Liver (tissue), 9 donors: Measurements from ENCODE around the gene SPTLC1. TPM values are rescaled to one million over a fixed set of nuclear protein-coding genes. Genes with fewer than 3 reads are reported as not detected.

Experiments used
- DNase-seq: peaks from one replicate; pipeline ENCODE4 v3.0.0-alpha.2; 2017; ENCODE audit warnings: low spot score
- H3K27ac ChIP-seq, 2 donors: one replicate each; pipeline ENCODE4 v1.7.0; 2013; ENCODE audit warnings: inconsistent platforms in 2 of 2, low read length in 2 of 2, control low read depth in 1 of 2, low read depth in 1 of 2, mild to moderate bottlenecking in 1 of 2
- H3K27me3 ChIP-seq, 4 donors: one replicate each; pipeline versions ENCODE4 v1.6.1 to v1.7.0; 2013; ENCODE audit warnings: low read length in 3 of 4, inconsistent platforms in 1 of 4, mild to moderate bottlenecking in 1 of 4, moderate library complexity in 1 of 4; ENCODE audit not compliant: control insufficient read depth in 4 of 4, insufficient read depth in 4 of 4
- H3K36me3 ChIP-seq, 4 donors: one replicate each; pipeline versions ENCODE4 v1.6.1 to v1.7.0; 2013; ENCODE audit warnings: low read length in 3 of 4, mild to moderate bottlenecking in 3 of 4, low read depth in 1 of 4, moderate library complexity in 1 of 4; ENCODE audit not compliant: control insufficient read depth in 4 of 4, insufficient read depth in 3 of 4
- H3K4me1 ChIP-seq, 4 donors: one replicate each; pipeline versions ENCODE4 v1.6.1 to v1.7.0; 2013; ENCODE audit warnings: low read length in 3 of 4, mild to moderate bottlenecking in 3 of 4, moderate library complexity in 1 of 4; ENCODE audit not compliant: control insufficient read depth in 4 of 4, insufficient read depth in 4 of 4
- H3K4me3 ChIP-seq, 3 donors: one replicate each; pipeline versions ENCODE4 v1.6.1 to v1.7.0; 2013; ENCODE audit warnings: low read length in 3 of 3, control low read depth in 1 of 3, low read depth in 1 of 3, mild to moderate bottlenecking in 1 of 3
- H3K9ac ChIP-seq, 2 donors: one replicate each; pipeline ENCODE4 v1.7.0; 2013; ENCODE audit warnings: low read length in 2 of 2, mild to moderate bottlenecking in 2 of 2, moderate library complexity in 2 of 2, control low read depth in 1 of 2, low read depth in 1 of 2
- H3K9me3 ChIP-seq, 4 donors: one replicate each; pipeline versions ENCODE4 v1.6.1 to v1.7.0; 2013; ENCODE audit warnings: low read length in 3 of 4; ENCODE audit not compliant: control insufficient read depth in 4 of 4
- EGR1 ChIP-seq, 2 donors: IDR thresholded peaks; 2 replicates each; pipeline ENCODE4 v1.6.1; 2016 to 2018; ENCODE audit warnings: antibody characterized with exemption in 2 of 2, low read depth in 2 of 2
- FOXA1 ChIP-seq: IDR thresholded peaks from 2 replicates; pipeline ENCODE4 v1.6.1; 2016; ENCODE audit warnings: antibody characterized with exemption
- FOXA2 ChIP-seq: IDR thresholded peaks from 2 replicates; pipeline ENCODE4 v1.6.1; 2016; ENCODE audit warnings: antibody characterized with exemption
- GABPA ChIP-seq, 2 donors: IDR thresholded peaks in 1 of 2; conservative IDR thresholded peaks in 1 of 2; 2 replicates each; pipeline ENCODE4 v1.6.1; 2016; ENCODE audit warnings: antibody characterized with exemption in 2 of 2, mild to moderate bottlenecking in 1 of 2, moderate library complexity in 1 of 2
- HNF4A ChIP-seq, 2 donors: conservative IDR thresholded peaks; 2 replicates each; pipeline ENCODE4 v1.6.1; 2016; ENCODE audit warnings: antibody characterized with exemption in 2 of 2, mild to moderate bottlenecking in 2 of 2
- HNF4G ChIP-seq: IDR thresholded peaks from 2 replicates; pipeline ENCODE4 v1.6.1; 2016; ENCODE audit warnings: antibody characterized with exemption
- JUND ChIP-seq, 2 donors: IDR thresholded peaks; 2 replicates each; pipeline ENCODE4 v1.6.1; 2016; ENCODE audit warnings: antibody characterized with exemption in 2 of 2
- NR2F2 ChIP-seq: IDR thresholded peaks from 2 replicates; pipeline ENCODE4 v1.6.1; 2016; ENCODE audit warnings: antibody characterized with exemption
- RAD21 ChIP-seq, 2 donors: IDR thresholded peaks; 2 replicates each; pipeline ENCODE4 v1.6.1; 2016; ENCODE audit warnings: antibody characterized with exemption in 2 of 2, mild to moderate bottlenecking in 2 of 2
- RXRA ChIP-seq, 2 donors: IDR thresholded peaks; 2 replicates each; pipeline ENCODE4 v1.6.1; 2017 to 2018; ENCODE audit warnings: antibody characterized with exemption in 2 of 2, mild to moderate bottlenecking in 1 of 2
- SP1 ChIP-seq: IDR thresholded peaks from 2 replicates; pipeline ENCODE4 v1.6.1; 2018; ENCODE audit warnings: antibody characterized with exemption, mild to moderate bottlenecking
- TAF1 ChIP-seq: conservative IDR thresholded peaks from 2 replicates; pipeline ENCODE4 v1.6.1; 2016; ENCODE audit warnings: antibody characterized with exemption, mild to moderate bottlenecking
- YY1 ChIP-seq: IDR thresholded peaks from 2 replicates; pipeline ENCODE4 v1.6.1; 2016; ENCODE audit warnings: antibody characterized with exemption, mild to moderate bottlenecking
- WGBS: extraction: QIAGEN DNeasy Blood & Tissue Kit; methylation state at CpG from one replicate; pipeline ENCODE4 v1.1.7; 2013; 5-methylcytosine and 5-hydroxymethylcytosine counted together
- polyA plus RNA-seq, 2 donors: library from polyadenylated mRNA; stranded (reverse) in 1 of 2; unstranded in 1 of 2; fragments of 200-250 nt in 1 of 2; fragments of >200 nt in 1 of 2; fragmentation: Nextera tagmentation in 1 of 2; extraction: Ambion mirVana in 1 of 2; gene quantifications; one replicate each; pipeline versions ENCODE4 v1.2.1 to v1.2.3, GENCODE V29; 2013 to 2015
- total RNA-seq, 2 donors: library from RNA; depleted of rRNA; stranded (reverse); fragments of >200 nt; gene quantifications; one replicate each; pipeline ENCODE4 v1.2.3, GENCODE V29; 2014
- TF ChIP-seq, protein P1 (sequence below): IDR thresholded peaks from 2 replicates; pipeline ENCODE4 v1.6.1; 2016; ENCODE audit warnings: antibody characterized with exemption
- TF ChIP-seq, protein P2 (sequence below): IDR thresholded peaks from 2 replicates; pipeline ENCODE4 v1.6.1; 2016; ENCODE audit warnings: antibody characterized with exemption
- TF ChIP-seq, protein P3 (sequence below): fragments of 150-350 bp; IDR thresholded peaks from 2 replicates; pipeline ENCODE4 v1.5.1; 2017; ENCODE audit warnings: improper control_type of control experiment, low read depth, low read length; ENCODE audit not compliant: missing input control
- TF ChIP-seq, protein P4 (sequence below): IDR thresholded peaks from 2 replicates; pipeline ENCODE4 v1.6.1; 2016; ENCODE audit warnings: antibody characterized with exemption, mild to moderate bottlenecking
- TF ChIP-seq, protein P5 (sequence below): IDR thresholded peaks from 2 replicates; pipeline ENCODE4 v1.6.1; 2016; ENCODE audit warnings: antibody characterized with exemption
- donor health status: healthy.
- donor health status: healthy.
- donor health status: healthy.
- donor health status: healthy.
- donor health status: healthy.

The SPTLC1 gene
- total and polyA plus RNA-seq, 4 donors, result 9.9 to 38.0 (median 19.8) TPM

DNA sequence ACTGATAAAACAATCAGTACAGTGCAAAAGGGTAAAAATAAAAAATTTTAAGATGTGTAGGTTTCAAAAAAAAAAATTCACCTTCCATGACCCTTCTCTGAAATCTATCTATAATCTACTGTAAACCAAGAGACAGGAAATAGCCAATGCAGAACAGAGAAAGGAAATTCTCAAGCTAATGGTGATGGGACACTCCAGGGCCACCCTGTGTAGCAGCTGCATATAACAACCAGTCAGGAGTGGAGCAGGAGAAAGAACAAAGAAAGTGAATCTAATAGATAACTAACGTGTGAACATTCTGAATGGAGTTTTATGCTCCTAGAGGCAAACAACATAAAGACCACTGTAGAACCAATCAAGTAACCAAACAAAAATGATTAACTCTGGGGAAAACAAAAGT is 16.6 kb downstream of the SPTLC1 start:
- peaks cover 0 to 1% (median 0%) of the 10 kb centered on the region in 4 donors for H3K4me1 ChIP-seq
- peaks cover 0 to 4% (median 2%) of the 10 kb centered on the region in 4 donors for H3K36me3 ChIP-seq
- H3K27me3 ChIP-seq, result no peaks in the 10 kb centered on the region
- no peak overlapping the region for H3K4me3 ChIP-seq
- no peak overlapping the region for H3K9ac ChIP-seq
- no peak overlapping the region for H3K27ac ChIP-seq
- no peak for DNase-seq
- H3K9me3 ChIP-seq, result no peaks in the 10 kb centered on the region
- TF ChIP-seq NR2F2 (no peak), HNF4A (conservative IDR thresholded peaks at IDR 0.05) (no peak), SP1 (no peak), TAF1 (no peak), JUND (IDR thresholded peaks at IDR 0.05) (no peak), FOXA1 (no peak), HNF4G (no peak), FOXA2 (no peak), EGR1 (IDR thresholded peaks at IDR 0.05; ENCODE audit: low read depth in 2 of 2) (no peak)
- TF ChIP-seq, protein P1, sequence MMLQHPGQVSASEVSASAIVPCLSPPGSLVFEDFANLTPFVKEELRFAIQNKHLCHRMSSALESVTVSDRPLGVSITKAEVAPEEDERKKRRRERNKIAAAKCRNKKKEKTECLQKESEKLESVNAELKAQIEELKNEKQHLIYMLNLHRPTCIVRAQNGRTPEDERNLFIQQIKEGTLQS, result no peak
- TF ChIP-seq, protein P2, sequence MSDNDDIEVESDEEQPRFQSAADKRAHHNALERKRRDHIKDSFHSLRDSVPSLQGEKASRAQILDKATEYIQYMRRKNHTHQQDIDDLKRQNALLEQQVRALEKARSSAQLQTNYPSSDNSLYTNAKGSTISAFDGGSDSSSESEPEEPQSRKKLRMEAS, result no peak
- TF ChIP-seq, protein P3, sequence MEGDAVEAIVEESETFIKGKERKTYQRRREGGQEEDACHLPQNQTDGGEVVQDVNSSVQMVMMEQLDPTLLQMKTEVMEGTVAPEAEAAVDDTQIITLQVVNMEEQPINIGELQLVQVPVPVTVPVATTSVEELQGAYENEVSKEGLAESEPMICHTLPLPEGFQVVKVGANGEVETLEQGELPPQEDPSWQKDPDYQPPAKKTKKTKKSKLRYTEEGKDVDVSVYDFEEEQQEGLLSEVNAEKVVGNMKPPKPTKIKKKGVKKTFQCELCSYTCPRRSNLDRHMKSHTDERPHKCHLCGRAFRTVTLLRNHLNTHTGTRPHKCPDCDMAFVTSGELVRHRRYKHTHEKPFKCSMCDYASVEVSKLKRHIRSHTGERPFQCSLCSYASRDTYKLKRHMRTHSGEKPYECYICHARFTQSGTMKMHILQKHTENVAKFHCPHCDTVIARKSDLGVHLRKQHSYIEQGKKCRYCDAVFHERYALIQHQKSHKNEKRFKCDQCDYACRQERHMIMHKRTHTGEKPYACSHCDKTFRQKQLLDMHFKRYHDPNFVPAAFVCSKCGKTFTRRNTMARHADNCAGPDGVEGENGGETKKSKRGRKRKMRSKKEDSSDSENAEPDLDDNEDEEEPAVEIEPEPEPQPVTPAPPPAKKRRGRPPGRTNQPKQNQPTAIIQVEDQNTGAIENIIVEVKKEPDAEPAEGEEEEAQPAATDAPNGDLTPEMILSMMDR, result no peak
- TF ChIP-seq, protein P4, sequence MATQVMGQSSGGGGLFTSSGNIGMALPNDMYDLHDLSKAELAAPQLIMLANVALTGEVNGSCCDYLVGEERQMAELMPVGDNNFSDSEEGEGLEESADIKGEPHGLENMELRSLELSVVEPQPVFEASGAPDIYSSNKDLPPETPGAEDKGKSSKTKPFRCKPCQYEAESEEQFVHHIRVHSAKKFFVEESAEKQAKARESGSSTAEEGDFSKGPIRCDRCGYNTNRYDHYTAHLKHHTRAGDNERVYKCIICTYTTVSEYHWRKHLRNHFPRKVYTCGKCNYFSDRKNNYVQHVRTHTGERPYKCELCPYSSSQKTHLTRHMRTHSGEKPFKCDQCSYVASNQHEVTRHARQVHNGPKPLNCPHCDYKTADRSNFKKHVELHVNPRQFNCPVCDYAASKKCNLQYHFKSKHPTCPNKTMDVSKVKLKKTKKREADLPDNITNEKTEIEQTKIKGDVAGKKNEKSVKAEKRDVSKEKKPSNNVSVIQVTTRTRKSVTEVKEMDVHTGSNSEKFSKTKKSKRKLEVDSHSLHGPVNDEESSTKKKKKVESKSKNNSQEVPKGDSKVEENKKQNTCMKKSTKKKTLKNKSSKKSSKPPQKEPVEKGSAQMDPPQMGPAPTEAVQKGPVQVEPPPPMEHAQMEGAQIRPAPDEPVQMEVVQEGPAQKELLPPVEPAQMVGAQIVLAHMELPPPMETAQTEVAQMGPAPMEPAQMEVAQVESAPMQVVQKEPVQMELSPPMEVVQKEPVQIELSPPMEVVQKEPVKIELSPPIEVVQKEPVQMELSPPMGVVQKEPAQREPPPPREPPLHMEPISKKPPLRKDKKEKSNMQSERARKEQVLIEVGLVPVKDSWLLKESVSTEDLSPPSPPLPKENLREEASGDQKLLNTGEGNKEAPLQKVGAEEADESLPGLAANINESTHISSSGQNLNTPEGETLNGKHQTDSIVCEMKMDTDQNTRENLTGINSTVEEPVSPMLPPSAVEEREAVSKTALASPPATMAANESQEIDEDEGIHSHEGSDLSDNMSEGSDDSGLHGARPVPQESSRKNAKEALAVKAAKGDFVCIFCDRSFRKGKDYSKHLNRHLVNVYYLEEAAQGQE, result no peak
- TF ChIP-seq, protein P5, sequence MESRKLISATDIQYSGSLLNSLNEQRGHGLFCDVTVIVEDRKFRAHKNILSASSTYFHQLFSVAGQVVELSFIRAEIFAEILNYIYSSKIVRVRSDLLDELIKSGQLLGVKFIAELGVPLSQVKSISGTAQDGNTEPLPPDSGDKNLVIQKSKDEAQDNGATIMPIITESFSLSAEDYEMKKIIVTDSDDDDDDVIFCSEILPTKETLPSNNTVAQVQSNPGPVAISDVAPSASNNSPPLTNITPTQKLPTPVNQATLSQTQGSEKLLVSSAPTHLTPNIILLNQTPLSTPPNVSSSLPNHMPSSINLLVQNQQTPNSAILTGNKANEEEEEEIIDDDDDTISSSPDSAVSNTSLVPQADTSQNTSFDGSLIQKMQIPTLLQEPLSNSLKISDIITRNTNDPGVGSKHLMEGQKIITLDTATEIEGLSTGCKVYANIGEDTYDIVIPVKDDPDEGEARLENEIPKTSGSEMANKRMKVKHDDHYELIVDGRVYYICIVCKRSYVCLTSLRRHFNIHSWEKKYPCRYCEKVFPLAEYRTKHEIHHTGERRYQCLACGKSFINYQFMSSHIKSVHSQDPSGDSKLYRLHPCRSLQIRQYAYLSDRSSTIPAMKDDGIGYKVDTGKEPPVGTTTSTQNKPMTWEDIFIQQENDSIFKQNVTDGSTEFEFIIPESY, result no peak
- WGBS, result 67% methylated on average over 1 of the region's 1 CpG

DNA sequence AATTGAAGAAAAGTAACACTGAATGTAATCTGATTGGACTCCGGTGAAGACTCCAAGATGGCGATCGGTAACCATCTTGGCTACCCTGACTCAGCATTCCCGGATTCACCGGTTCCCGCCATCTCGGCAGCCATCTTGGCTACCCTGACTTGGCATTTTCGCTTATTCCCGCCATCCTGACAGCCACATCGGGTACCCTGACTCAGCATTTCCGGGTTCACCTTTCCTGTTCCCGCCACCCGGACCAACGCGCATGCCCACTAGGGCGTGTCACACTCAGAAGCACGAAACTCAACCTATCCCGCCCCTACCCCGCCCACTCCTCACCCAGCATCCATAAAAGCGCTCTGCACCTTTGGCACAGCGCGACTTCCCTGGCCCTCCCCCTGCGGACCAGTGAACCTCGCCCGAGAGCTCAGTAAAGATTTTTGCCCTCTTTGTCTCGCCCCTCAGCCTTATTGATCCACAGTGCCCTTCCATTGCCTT is 17.2 kb downstream of the SPTLC1 start:
- Histone ChIP-seq H3K4me3 (peak overlapping the region in 2 of 3 donors; percentile 18 to 21), H3K9me3 (no peaks in the 10 kb centered on the region), H3K9ac (no peak overlapping the region), H3K27ac (peak overlapping the region in 1 of 2 donors; percentile 20), H3K27me3 (no peaks in the 10 kb centered on the region), H3K36me3 (peaks cover 0 to 2% (median 0%) of the 10 kb centered on the region in 4 donors), H3K4me1 (peaks cover 0 to 1% (median 0%) of the 10 kb centered on the region in 4 donors)
- DNase-seq, result peak; percentile 83
- WGBS, result 52% methylated on average over 26 of the region's 26 CpGs
- TF ChIP-seq HNF4G (peak; percentile 19), SP1 (peak; percentile 75), TAF1 (no peak), HNF4A (conservative IDR thresholded peaks at IDR 0.05) (peak; percentile 45 to 67), JUND (IDR thresholded peaks at IDR 0.05) (peak; percentile 17 to 46), RAD21 (IDR thresholded peaks at IDR 0.05) (no peak), NR2F2 (no peak), YY1 (peak; percentile 99), FOXA1 (no peak), RXRA (IDR thresholded peaks at IDR 0.05) (peak; percentile 56 to 79), GABPA (IDR thresholded peaks at IDR 0.05 in 1 of 2, conservative IDR thresholded peaks at IDR 0.05 in 1 of 2) (peak in 1 of 2 donors; percentile 74), EGR1 (IDR thresholded peaks at IDR 0.05; ENCODE audit: low read depth in 2 of 2) (peak; percentile 12 to 45)
- TF ChIP-seq, protein P2, result peak; percentile 52
- TF ChIP-seq, protein P1, result peak; percentile 40
- TF ChIP-seq, protein P5, result no peak
